Type B pancreatic cell (in vitro differentiated cells): ENCODE data around the gene PTGES3L. TPM values are rescaled to one million over a fixed set of nuclear protein-coding genes. Genes with fewer than 3 reads are reported as not detected.

ENCODE experiments used
- DNase-seq: peaks from one replicate; pipeline ENCODE4 v3.0.0; 2021; ENCODE audit warnings: mixed read lengths; ENCODE audit not compliant: unreplicated experiment; ENCODE audit errors: extremely low spot score
- H3K27ac Mint-ChIP-seq: 2 replicates; pipeline ENCODE4 v1.8.0; 2021; ENCODE audit warnings: mild to moderate bottlenecking, mixed read lengths
- H3K27me3 Mint-ChIP-seq: 2 replicates; pipeline ENCODE4 v1.8.0; 2021; ENCODE audit warnings: mixed read lengths
- H3K36me3 Mint-ChIP-seq: 2 replicates; pipeline ENCODE4 v1.8.0; 2021; ENCODE audit warnings: mixed read lengths
- H3K4me1 Mint-ChIP-seq: one replicate; pipeline ENCODE4 v1.8.0; 2021; ENCODE audit warnings: mixed read lengths; ENCODE audit not compliant: unreplicated experiment
- H3K4me3 Mint-ChIP-seq: 2 replicates; pipeline ENCODE4 v1.8.0; 2021; ENCODE audit warnings: mild to moderate bottlenecking, mixed read lengths
- H3K9me3 Mint-ChIP-seq: 2 replicates; pipeline ENCODE4 v1.8.0; 2021; ENCODE audit warnings: mixed read lengths
- total RNA-seq: library from RNA; stranded (reverse); gene quantifications from 2 replicates; pipeline ENCODE4 v1.2.1, GENCODE V29; 2021; ENCODE audit warnings: low replicate concordance
- TF ChIP-seq, protein P1 (sequence below): fragments of 200-600 bp; sonication (generic); conservative IDR thresholded peaks from 2 replicates; pipeline ENCODE4 v1.5.0; 2021; ENCODE audit warnings: antibody characterized with exemption, mild to moderate bottlenecking

The PTGES3L gene
- total RNA-seq, 1 donor from 2014 or later: 1.5 TPM

DNA sequence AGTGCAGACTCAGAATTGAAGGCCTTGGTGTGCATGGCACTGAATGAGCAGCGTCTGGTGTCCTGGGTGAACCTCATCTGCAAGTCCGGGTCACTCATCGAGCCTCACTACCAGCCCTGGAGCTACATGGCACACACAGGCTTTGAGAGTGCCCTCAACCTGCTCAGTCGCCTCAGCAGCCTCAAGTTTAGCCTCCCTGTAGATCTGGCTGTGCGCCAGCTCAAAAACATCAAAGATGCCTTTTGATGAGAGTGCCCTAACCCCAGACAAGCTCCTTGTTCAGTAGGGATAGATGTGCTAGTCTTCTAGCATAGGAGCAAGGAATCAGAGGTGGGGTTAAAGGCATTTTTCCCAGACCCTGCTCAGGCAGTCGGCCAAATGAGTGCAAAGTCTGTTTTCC, 11.6 kb upstream of the PTGES3L start:
- peaks cover 12% of the 10 kb centered on the region for H3K36me3 Mint-ChIP-seq

DNA sequence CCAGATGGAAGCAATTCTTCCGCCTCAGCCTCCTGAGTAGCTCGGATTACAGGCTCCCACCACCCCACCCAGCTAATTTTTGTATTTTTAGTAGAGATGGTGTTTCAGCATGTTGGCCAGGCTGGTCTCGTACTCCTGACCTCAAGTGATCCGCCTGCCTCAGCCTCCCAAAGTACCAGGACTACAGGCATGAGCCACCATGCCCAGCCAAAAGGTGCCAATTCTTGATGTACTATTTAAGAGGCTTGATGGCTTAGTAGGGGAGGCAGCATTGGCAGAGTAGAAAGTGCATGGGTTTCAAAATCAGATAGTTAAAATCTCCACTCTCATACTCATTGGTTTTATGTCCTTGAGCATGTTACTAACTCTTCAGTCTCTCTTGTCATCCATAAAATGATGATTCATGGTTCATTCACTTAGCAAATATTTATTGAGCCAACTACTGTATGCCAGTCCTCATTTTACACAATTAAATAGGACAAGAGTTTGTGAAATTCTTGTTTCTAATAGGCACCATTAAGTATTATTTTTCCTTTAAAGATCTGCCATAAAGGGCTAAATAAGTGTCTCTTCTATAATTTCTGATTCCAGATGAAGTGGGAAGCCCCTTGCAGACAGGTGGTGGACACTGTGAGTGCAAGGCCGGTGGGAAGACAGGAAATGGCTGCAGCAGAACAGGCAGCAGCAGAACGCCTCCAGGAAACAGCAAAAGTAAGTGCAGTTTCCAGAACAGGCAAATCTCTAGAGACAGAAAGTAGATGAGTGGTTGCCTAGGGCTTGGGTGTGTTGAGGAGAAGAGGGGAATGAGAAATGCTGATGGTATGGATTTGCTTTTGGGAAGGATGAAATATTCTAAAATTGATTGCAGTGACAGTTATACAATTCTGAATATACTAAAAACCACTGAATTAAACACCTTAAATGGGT, 10.1 kb upstream of the PTGES3L start:
- no peak overlapping the region for H3K27ac Mint-ChIP-seq
- TF ChIP-seq, protein P1, sequence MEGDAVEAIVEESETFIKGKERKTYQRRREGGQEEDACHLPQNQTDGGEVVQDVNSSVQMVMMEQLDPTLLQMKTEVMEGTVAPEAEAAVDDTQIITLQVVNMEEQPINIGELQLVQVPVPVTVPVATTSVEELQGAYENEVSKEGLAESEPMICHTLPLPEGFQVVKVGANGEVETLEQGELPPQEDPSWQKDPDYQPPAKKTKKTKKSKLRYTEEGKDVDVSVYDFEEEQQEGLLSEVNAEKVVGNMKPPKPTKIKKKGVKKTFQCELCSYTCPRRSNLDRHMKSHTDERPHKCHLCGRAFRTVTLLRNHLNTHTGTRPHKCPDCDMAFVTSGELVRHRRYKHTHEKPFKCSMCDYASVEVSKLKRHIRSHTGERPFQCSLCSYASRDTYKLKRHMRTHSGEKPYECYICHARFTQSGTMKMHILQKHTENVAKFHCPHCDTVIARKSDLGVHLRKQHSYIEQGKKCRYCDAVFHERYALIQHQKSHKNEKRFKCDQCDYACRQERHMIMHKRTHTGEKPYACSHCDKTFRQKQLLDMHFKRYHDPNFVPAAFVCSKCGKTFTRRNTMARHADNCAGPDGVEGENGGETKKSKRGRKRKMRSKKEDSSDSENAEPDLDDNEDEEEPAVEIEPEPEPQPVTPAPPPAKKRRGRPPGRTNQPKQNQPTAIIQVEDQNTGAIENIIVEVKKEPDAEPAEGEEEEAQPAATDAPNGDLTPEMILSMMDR: no peak
- H3K4me1 Mint-ChIP-seq: no peaks in the 10 kb centered on the region
- DNase-seq: no peak
- no peak overlapping the region for H3K4me3 Mint-ChIP-seq
- peaks cover 12% of the 10 kb centered on the region for H3K36me3 Mint-ChIP-seq
- no peaks in the 10 kb centered on the region for H3K9me3 Mint-ChIP-seq
- no peaks in the 10 kb centered on the region for H3K27me3 Mint-ChIP-seq

More for the DNA sequence above, 11.6 kb upstream of the PTGES3L start:
- no peak overlapping the region for H3K27ac Mint-ChIP-seq
- no peaks in the 10 kb centered on the region for H3K27me3 Mint-ChIP-seq
- DNase-seq: no peak
- H3K4me1 Mint-ChIP-seq: no peaks in the 10 kb centered on the region
- TF ChIP-seq, protein P1: no peak
- H3K4me3 Mint-ChIP-seq: no peak overlapping the region
- H3K9me3 Mint-ChIP-seq: no peaks in the 10 kb centered on the region

DNA sequence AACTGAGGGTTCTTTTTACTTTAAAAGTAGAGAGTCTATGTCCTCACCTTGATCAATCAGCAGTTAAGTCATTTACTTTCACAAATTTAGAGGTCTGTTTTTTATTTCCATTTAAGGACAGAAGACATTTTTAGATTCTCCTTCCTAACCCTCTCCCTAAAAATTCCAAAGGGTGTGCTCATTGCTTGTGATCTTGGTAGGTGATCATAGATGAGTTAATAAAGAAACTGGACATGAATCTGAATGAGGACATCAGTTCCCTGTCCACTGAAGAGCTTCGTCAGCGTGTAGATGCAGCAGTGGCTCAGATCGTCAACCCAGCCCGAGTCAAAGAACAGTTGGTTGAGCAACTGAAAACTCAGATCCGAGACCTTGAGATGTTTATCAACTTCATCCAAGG, 9.3 kb upstream of the PTGES3L start:
- no peaks in the 10 kb centered on the region for H3K4me1 Mint-ChIP-seq
- H3K4me3 Mint-ChIP-seq: no peak overlapping the region
- no peak for DNase-seq
- no peaks in the 10 kb centered on the region for H3K27me3 Mint-ChIP-seq
- TF ChIP-seq, protein P1: no peak
- no peak overlapping the region for H3K27ac Mint-ChIP-seq
- no peaks in the 10 kb centered on the region for H3K9me3 Mint-ChIP-seq
- peaks cover 12% of the 10 kb centered on the region for H3K36me3 Mint-ChIP-seq

DNA sequence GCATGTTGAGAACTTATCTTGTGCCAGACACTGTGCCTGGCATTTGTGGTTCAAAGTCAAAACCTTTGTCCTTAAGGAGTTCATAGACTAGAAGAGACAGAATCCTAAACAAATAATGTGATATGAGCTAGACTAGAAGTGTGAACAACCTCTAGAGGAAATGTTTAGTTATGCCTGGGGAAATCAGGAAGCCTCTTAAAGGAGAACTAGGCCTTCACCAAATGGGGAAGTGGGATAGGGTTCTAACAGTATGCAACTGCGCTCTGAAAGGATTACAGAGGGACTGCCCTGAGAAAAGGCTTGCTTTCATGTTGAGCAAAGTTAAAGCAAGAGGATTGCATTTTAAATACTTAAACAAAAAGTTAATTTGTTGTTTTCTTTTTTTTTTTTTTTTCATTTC, 5.3 kb upstream of the PTGES3L start:
- TF ChIP-seq, protein P1: no peak
- no peaks in the 10 kb centered on the region for H3K9me3 Mint-ChIP-seq
- no peaks in the 10 kb centered on the region for H3K27me3 Mint-ChIP-seq
- H3K36me3 Mint-ChIP-seq: peaks cover 15% of the 10 kb centered on the region
- no peak for DNase-seq
- H3K4me3 Mint-ChIP-seq: no peak overlapping the region
- H3K4me1 Mint-ChIP-seq: peaks cover 9% of the 10 kb centered on the region
- no peak overlapping the region for H3K27ac Mint-ChIP-seq

DNA sequence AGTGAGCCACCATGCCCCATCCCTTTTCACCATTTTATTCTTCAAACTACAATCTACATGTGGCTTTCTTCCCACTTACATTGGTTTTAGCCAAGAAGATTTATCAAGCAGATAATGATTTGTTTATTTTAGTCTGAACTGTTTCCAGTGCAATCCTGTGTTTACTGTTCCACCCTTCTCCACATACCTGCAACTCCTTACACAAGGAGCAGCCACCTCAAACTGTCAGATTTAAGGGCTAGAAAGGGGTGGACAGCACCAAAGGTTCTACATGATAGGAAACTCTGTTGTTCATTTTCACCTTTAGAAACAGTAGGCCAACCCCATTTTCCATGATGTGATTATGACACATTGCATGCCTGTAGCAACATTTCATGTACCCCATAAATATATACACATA, 2.4 kb upstream of the PTGES3L start:
- H3K4me1 Mint-ChIP-seq: peaks cover 13% of the 10 kb centered on the region
- peak overlapping the region; percentile 99 for H3K4me3 Mint-ChIP-seq
- DNase-seq: no peak
- H3K36me3 Mint-ChIP-seq: peaks cover 5% of the 10 kb centered on the region
- no peaks in the 10 kb centered on the region for H3K9me3 Mint-ChIP-seq
- peak overlapping the region; percentile 58 for H3K27ac Mint-ChIP-seq
- H3K27me3 Mint-ChIP-seq: no peaks in the 10 kb centered on the region
- TF ChIP-seq, protein P1: no peak
